ENCODE results near the gene IPO13. TPM values are rescaled to one million over a fixed set of nuclear protein-coding genes. Genes with fewer than 3 reads are reported as not detected.

The IPO13 gene
- 53.2 TPM for total RNA-seq (ENCODE audit: unreplicated experiment)
- long read RNA-seq, transcript IPO13-202 (20 exons, 3,894 nt): major isoform, 6 of 12 reads
- long read RNA-seq, partial matches to known transcripts: 6 of 12 reads
- long read RNA-seq, other reads (novel, unspliced or antisense): 0 of 12 reads

DNA sequence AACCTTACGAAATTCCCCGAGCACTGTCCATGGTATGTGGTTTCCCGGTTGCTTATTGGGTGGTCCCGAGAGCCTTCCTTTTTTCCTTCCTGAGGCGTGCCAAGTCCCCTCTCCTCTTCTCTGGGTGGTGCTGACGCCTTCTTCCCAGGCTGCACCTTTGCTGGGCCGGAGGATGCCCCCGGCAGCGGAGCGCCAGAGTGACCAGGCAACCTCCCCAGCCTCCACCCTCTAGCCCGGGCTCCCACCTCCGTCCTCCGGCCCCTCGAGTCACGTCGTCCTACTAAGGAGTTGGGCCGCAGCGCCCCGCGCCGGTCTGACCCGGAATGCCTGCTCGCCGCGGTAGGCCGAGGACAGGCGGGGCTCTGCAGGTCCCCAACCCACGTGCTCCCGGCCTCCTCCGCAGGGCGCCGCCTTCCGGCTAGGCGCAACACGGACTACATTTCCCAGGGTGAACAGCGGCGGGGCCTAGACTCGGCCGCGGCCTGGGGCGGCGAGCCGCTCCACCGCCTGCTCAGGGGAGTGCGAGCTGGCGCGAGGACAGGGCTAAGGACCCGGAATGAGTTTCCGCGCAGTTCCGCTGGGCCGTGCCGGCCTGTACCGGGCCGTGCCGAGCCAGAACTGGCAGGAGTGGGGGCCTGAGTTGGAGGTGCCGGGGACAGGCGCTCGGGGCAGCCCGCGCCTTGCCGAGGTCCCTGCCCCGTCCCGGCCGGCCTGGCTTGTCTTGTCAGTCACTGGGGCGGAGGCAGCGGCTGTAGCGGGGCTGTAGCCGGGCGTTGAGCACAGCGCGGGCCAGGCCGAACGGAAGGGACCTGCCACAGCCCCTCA, at the start of gene IPO13:
IPO13 (plus strand) TSS at position 715 of the 825 bp plus-strand sequence. CDS start 651 bp downstream, outside the sequence.
- peak; percentile 98 for DNase-seq
- H3K4me1 Mint-ChIP-seq (ENCODE audit: low read depth, unreplicated experiment): peaks cover 13% of the 10 kb centered on the region
- H3K27me3 Mint-ChIP-seq (ENCODE audit: unreplicated experiment): peaks cover 4% of the 10 kb centered on the region
- peak within 1 kb of the TSS; percentile 89 for H3K27ac Mint-ChIP-seq (ENCODE audit: unreplicated experiment)
- TF ChIP-seq, protein P1, sequence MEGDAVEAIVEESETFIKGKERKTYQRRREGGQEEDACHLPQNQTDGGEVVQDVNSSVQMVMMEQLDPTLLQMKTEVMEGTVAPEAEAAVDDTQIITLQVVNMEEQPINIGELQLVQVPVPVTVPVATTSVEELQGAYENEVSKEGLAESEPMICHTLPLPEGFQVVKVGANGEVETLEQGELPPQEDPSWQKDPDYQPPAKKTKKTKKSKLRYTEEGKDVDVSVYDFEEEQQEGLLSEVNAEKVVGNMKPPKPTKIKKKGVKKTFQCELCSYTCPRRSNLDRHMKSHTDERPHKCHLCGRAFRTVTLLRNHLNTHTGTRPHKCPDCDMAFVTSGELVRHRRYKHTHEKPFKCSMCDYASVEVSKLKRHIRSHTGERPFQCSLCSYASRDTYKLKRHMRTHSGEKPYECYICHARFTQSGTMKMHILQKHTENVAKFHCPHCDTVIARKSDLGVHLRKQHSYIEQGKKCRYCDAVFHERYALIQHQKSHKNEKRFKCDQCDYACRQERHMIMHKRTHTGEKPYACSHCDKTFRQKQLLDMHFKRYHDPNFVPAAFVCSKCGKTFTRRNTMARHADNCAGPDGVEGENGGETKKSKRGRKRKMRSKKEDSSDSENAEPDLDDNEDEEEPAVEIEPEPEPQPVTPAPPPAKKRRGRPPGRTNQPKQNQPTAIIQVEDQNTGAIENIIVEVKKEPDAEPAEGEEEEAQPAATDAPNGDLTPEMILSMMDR (IDR thresholded peaks at IDR 0.05; ENCODE audit: partially characterized antibody, unreplicated experiment): peak; percentile 75
- H3K9me3 Mint-ChIP-seq (ENCODE audit: unreplicated experiment): peaks cover 4% of the 10 kb centered on the region
- H3K36me3 Mint-ChIP-seq (ENCODE audit: unreplicated experiment): peaks cover 7% of the 10 kb centered on the region
- peak within 1 kb of the TSS; percentile 94 for H3K4me3 Mint-ChIP-seq (ENCODE audit: unreplicated experiment)

DNA sequence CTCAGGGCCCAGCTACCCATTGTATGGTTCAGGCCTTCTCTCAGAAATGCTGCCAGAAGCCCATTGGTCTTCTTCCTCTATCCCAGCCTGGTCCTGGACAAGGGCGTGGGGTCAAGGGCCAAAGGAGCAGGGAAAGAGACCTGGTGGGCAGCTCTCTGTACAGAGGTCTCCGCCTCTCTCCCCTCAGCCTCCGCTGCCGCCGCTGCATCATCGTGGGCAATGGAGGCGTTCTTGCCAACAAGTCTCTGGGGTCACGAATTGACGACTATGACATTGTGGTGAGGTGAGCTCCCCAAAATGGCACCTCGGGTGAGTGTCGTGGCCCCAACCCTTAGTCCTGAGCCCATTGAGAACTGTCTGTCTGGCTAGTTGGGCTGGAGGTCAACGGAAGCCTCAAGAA, 47.8 kb upstream of the IPO13 start:
- no peak for DNase-seq
- Mint-ChIP-seq H3K36me3 (ENCODE audit: unreplicated experiment) (no peaks in the 10 kb centered on the region), H3K27me3 (ENCODE audit: unreplicated experiment) (peaks cover 3% of the 10 kb centered on the region), H3K4me3 (ENCODE audit: unreplicated experiment) (no peak overlapping the region), H3K27ac (ENCODE audit: unreplicated experiment) (no peak overlapping the region), H3K4me1 (ENCODE audit: low read depth, unreplicated experiment) (no peaks in the 10 kb centered on the region), H3K9me3 (ENCODE audit: unreplicated experiment) (no peaks in the 10 kb centered on the region)
- TF ChIP-seq, protein P1 (IDR thresholded peaks at IDR 0.05; ENCODE audit: partially characterized antibody, unreplicated experiment): no peak

GRCh38 chr1:43900386-43900785, 46.4 kb upstream of the IPO13 start:
- H3K4me1 Mint-ChIP-seq (ENCODE audit: low read depth, unreplicated experiment): no peaks in the 10 kb centered on the region
- no peaks in the 10 kb centered on the region for H3K36me3 Mint-ChIP-seq (ENCODE audit: unreplicated experiment)
- H3K4me3 Mint-ChIP-seq (ENCODE audit: unreplicated experiment): no peak overlapping the region
- H3K9me3 Mint-ChIP-seq (ENCODE audit: unreplicated experiment): no peaks in the 10 kb centered on the region
- H3K27ac Mint-ChIP-seq (ENCODE audit: unreplicated experiment): no peak overlapping the region
- peaks cover 4% of the 10 kb centered on the region for H3K27me3 Mint-ChIP-seq (ENCODE audit: unreplicated experiment)
- TF ChIP-seq, protein P1 (IDR thresholded peaks at IDR 0.05; ENCODE audit: partially characterized antibody, unreplicated experiment): no peak
- DNase-seq: no peak

DNA sequence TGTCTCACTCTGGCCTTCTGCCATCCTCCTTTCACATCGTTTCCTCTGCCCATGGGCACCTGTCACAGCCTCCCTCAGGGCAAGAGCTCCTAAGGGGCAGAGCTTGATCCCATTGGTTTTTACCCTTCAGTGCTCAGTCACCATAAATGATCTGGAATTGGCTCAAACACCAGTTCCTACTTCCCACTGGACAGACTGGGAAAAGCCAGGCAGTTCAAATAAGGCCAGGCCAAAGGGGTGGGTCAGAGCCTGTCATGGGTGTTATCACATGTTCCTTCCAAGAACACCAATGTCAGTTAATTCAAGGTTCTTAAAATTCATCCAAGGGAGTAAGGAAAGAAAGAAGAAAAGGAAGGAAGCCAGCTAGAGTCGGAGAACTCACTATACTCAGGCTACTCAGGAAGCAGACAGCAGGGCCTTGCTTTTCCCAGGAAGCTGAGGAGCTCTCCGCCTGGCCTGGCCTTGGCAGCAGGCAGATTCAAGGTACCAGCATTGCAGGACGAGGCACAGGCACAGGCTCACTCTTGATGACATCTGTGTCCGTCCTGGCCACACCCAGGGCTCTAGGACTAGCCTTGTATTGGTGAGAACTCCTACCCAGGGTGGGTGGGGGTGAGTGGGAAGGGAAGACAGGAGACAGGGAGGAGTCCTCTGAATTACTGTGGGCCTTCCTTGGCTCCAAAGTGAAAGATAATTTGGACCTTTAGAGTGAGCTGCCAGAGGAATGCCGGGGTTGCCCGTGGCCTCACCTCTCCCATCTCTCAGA, 45.4 kb upstream of the IPO13 start:
- Mint-ChIP-seq H3K9me3 (ENCODE audit: unreplicated experiment) (peaks cover 2% of the 10 kb centered on the region), H3K4me1 (ENCODE audit: low read depth, unreplicated experiment) (no peaks in the 10 kb centered on the region), H3K27me3 (ENCODE audit: unreplicated experiment) (peaks cover 4% of the 10 kb centered on the region), H3K4me3 (ENCODE audit: unreplicated experiment) (no peak overlapping the region), H3K36me3 (ENCODE audit: unreplicated experiment) (peaks cover 1% of the 10 kb centered on the region), H3K27ac (ENCODE audit: unreplicated experiment) (no peak overlapping the region)
- TF ChIP-seq, protein P1 (IDR thresholded peaks at IDR 0.05; ENCODE audit: partially characterized antibody, unreplicated experiment): no peak
- no peak for DNase-seq
